NCI-H526 treated with DMSO at 0.1 percent for 48 hours (cell line): ENCODE data around the gene HELZ.
"Not testable (repeated sequence)": the region's sequence is repeated elsewhere in the genome, so short reads cannot be mapped to it uniquely, and the experiment has no call there.

ENCODE experiments used
- DNase-seq: peaks from one replicate; lab custom pipeline; 2025; lab: John Stamatoyannopoulos, UW

Gene HELZ

DNA sequence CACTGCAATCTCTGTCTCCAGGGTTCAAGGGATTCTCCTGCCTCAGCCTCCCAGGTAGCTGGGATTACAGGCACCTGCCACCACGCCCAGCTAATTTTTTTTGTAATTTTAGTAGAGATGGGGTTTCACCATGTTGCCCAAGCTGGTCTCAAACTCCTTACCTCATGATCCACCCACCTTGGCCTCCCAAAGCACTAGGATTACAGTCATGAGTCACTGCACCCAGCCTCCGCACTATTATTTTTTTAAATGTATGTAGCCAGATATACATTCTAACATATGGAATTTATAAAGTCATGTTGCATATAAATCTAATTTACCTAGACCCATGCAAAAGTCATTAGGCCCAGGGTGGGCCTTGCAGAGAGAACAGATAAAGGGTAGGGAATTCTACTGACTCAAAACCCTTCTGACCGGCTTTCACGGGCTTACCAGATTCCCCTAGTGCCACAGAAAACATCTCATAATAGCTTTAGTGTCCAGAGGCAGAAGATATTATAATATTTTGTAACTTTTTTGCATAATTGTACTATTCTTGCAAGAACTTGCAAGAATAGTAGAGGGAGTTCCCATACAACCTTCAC is 20.5 kb upstream of the HELZ start:
- DNase-seq = no peak

DNA sequence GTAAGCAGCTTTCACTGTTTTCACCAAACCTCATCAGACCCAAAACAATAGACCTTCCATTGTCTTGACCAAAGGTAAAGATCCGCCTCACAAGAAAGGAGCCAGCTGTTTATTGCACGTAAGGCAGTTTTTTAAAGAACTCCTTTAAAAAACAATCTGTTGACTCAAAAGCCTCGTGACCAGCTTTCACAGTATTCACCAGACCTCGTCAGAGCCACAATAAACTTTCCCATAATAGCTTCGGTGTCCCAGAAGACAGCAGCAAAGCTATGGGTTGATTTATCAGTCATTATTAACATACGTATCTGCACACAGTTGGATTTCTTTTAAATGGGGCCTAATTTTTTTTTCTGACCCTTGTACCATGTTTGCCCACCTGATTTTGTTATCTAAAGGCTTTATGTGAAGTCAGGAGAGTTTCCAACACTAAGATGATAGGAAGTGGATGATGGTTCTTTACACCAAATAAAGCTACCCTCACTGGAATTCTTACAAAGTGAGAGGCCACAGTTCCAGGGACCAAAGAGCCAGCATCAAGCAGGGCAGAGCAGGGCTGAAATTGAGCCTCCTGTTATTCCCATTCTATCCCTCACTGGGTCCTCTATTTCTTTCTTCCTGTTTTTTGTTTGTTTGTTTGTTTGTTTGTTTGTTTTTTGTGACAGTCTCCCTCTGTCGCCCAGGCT is 17.6 kb upstream of the HELZ start:
- no peak for DNase-seq

DNA sequence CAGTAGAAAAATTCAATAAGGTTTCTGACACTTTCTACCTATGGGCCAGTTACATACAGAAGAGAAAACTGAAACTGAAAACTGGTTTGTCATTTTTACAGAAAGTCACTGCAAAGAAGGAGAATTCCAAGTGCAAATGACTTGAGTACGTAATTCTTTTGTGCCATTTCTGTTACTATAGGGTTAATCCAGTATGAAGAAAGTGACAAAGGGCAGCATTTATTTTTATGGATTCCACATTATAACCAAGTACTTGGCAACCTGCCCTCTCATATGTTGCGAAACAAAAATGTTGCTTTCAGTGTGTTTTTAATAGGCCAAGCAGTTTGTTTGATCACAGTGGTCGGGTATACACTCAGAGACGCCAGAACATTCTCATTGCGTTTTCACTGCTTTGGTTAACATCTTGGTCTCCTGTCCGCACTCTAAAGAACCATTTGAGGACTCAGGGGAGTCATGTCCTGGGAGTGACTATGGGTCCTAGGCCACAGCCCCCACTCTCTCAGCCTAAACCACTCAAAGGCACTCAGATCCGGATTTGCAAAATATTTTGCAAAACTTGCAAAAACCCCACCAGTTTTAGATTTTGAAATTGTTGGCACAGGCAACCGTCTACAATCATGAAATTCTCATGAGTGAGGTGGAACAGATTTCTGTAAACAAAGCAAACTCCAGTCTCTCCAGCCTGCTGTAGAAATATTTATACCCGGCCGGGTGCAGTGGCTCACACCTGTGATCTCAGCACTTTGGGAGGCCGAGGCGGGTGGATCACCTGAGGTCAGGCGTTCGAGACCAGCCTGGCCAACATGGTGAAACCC is 15.4 kb upstream of the HELZ start:
- no peak for DNase-seq

DNA sequence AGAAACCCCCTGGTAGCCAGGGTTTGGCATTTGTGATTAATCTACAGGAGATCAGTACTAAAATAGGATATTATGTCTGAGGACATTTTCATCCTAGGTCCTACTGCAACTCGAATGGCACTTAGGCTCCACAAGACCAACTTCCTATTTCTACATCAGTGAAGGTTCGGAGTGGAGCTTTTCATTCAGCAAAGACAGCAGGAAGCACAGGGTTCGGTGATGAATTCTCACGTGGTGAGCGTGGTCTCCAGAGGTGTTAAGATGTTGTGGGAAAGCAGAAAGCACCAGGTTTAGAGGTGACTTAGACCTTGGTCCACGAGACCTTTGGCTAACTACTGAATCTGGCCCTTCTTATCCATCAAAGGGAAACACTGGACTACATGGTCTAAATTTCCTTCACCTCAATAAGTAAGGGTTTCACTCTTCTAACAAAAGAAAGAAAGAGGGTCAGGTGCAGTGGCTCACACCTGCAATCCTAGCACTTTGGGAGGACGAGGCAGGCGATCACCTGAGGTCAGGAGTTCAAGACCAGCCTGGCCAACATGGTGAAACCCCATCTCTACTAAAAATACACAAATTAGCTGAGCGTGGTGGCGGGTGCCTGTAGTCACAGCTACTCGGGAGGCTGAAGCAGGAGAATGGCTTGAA is 13.9 kb upstream of the HELZ start:
- DNase-seq = no peak

DNA sequence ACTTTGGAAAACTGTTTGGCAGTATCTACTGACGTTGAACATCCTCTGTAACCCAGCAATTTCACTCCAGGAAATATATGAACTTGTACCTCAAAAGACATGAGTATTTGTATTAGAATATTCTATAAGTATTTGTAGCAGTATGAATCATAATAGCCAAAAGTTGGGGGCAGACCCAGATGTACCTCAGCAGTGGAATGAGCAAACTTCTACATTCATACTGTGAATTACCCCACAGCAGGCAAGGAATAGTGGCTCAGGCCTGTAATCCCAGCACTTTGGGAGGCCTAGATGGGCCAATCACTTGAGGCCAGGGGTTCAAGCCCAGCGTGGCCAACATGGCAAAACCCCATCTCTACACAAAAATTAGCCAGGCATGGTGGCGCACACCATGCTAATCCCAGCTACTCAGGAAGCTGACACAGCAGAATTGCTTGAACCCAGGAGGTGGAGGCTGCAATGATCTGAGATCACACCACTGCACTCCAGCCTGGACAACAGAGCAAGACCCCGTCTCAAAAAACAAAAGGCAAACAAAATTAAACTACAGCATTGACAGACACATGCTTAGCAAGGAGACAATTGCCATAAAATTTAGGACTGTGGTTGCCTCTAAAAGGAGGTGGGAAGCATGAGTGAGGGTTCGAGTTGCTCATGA is 11.2 kb upstream of the HELZ start:
- DNase-seq = no peak

DNA sequence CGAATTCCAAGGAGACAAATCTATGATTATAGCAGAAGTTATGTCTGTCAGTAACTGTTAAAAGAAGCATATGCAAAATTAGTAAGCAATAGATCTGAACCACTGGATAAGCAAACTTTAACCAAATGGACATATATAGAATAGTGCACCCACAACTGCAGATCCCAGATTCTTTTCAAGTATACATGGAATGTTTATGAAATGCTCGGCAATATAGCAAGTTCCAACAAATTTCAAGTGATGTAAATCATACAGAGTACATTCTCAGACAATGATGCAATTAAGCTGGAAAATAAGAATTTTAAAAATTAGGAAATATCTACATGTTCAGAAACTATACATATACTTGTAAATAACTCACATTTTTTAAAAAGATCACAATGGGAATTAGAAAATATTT is 8.4 kb upstream of the HELZ start:
- no peak for DNase-seq

DNA sequence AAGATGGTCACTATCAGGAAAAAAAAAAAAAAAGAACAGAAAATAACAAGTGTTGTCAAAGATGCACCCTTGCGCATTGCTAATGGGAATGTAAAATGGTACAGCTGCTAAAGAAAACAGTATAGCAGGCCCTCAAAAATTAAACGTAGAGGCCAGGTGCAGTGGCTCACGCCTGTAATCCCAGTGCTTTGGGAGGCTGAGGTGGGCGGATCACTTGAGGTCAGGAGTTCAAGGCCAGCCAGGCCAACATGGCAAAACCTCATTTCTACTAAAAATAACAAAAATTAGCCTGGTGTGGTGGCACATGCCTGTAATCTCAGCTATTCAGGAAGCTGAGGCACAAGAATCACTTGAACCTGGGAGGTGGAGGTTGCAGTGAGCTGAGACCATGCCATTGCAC is 6.6 kb upstream of the HELZ start:
- not testable (repeated sequence) for DNase-seq

DNA sequence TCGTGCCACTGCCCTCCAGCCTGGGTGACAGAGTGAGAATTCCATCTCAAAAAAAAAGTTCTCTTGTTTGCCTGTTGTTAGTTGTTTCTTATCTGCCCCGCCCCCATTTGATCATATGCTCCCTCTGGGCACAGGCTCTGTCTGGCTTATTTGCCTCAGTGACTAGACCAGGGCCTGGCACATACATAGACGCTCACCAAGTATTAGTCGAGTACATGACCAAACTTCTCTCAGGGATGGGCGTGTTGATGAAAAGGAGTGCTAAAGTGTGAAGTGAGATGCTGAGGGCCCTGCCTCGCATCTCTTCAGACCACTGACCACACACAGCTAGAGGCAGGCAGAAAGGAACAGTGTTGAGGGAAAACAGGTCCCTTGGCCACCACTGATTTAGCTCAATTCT is 3.3 kb upstream of the HELZ start:
- DNase-seq = no peak

DNA sequence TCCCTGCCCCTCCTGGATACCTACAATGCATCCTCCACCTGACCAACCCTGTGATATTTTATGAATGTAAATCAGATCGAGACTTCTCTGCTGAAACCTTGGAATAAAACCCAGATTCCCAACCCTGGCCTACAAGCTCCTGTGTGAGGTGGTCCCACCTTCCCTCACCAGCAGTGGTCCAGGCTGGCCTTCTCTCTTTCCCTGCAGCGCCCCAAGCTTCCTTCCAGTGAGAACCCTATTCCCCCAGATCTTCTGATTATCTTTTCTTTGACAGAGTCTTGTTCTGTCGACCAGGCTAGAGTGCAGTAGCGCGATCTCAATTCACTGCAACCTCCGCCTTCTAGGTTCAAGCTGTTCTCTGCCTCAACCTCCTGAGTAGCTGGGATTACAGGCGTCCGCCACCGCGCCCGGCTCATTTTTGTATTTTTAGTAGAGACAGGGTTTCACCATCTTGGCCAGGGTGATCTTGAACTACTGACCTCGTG is 2.5 kb upstream of the HELZ start:
- DNase-seq = no peak

DNA sequence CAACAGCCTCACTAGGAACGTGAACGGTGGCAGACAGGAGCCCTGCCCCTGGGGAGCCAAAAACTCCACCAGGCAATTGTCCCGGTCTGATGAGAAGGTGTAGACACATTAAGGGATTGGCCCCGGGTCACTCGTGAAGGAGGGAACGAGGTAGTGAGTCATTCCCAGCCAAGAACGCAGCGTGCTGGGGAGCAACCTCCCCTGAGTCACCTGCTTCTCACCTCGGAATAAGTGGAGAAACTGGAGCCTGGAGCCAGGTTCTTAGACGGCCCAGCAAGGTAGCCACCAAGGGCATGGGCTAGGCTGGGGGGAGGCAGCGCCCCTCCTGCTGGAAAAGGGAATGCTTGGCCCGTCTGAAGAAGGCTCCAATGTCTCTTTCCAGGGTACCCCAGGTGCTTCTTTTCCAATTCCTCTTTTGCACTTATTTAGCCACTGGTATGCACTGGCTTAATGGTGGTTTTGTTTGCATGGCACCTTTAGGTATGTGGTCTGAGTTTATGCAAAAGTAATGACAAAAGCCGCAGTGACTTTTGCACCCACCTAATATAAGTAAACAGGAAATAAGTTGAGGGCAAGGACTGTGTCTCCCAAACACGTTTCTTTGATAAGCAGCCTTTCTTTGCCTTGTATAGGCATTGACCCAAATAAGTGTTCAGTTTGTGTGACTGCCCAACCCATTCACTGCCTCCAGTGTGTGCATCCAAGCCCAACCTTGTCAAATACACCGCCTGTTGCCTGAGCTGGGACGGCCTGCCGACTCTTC is 1.8 kb upstream of the HELZ start:
- DNase-seq = no peak

DNA sequence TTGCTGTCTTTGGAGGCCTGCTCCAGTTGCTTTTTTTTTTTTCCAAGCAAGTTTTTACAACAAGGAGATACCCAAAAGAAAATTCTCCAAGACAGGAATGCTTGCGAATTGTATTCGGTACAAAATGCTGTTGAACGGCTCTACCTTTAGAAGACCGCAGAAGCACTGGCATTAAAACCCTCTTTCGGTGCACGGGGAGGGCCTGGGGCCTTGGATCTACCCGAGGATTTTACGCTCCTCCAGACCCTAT is 1.3 kb upstream of the HELZ start:
- DNase-seq = no peak

DNA sequence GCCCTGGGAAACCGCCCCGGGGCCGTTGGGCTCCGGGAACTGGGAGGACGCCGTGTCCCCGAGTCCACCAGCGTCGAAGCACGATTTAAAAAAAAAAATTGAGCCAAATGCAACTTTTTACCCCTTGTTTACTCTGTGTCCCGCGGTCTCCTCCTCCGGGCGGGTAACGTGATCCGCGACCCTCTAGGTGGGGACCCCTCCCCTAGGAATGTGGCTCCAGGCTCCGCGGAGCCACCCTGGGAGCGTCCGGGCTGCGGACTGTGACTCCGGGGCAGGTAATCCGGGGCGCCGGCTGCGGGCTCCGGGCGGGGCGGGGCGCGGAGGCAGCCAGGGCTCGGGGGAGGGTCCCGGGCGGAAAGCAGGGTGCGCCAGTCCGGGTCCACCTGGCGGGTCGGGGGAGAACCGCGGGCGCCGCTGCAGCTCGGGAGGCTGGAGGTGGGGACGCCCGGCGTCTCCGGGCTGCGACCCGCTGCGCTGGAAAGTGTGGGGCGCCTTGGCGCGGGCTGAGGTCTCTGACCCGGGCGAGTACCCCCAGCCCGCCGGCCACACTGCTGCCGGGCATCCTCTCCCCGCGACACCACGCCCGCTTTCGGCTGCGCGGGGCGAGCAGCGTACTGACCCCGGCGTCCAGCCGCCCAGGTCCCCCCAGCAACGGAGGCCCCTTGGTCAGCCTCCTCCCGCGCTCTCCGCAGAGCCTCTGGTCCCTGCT is 852 bp upstream of the HELZ start:
- DNase-seq = peak; percentile 25

DNA sequence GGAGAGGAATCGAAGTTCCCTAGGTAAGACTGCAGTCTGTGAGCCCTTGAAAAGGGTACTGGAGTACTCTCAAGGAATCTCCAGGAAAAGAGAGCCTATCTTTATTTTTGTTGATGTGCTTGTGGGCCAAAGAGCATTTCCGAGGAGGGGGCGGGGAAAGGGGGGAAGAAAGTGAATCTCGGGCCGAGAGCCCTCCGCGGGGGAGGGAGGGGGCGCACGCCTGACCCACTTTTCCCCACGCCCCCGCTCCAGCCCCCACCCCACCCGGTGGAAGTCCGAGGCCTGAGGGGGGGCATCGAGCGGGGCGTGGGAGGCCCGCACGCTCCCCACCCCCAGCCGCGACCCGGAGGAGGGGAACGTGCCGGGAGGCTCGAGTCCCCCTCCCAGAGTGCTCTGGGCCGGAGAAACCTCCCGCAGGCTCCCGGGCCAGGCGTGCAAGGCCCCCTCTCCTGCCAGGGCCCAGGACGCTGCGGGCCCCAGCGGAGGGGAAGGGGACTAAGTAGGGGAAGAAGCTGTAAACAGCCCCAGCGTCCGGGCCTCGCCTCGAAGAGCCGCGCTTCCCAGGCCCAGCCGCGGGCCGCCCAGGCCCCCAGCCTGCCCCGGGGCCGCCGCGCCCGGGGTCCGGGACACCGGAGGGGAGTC is 444 bp downstream of the HELZ start:
- DNase-seq = no peak

DNA sequence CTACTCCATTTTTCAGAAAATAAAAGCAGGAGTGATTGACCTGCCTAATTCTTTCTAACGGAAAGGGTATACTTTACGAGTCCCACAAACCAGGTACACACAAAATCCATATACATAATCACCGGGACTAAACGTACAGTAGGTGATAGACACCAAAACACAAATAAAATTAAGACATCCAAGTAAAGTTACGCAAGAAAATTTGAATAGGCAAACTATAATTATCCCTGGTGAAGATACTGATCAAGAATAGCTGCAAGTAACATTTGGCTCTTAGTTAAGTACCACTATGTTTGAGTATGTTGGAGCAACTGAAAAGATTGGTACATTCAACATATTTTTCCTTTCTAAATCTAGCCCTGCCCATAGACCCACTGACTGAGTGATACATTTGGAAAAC is 1.7 kb downstream of the HELZ start:
- DNase-seq = no peak

DNA sequence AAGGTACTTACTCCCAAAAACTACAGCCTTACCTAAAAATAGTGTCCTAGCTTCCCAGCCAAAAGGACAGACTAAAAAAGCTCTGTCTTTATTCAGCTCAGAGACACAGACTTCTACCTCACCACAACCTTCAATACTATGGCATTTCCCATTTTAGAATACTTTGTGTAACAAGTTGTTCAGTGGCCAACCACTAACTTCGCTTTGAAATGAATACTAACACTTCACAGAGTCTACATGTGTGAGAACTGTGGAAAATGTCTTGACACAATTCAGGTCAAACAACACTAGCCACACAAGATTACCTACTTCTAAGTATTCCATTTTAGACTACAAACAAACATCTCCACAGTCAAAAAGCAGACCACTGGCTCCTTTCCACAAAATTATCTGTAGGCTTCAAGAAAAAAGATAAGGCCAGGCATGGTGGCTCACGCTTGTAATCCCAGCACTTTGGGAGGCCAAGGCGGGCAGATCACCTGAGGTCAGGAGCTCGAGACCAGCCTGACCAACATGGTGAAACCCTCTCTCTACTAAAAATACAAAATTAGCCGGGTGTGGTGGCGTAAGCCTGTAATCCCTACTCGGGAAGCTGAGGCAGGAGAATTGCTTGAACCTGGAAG is 3.2 kb downstream of the HELZ start:
- DNase-seq = no peak

DNA sequence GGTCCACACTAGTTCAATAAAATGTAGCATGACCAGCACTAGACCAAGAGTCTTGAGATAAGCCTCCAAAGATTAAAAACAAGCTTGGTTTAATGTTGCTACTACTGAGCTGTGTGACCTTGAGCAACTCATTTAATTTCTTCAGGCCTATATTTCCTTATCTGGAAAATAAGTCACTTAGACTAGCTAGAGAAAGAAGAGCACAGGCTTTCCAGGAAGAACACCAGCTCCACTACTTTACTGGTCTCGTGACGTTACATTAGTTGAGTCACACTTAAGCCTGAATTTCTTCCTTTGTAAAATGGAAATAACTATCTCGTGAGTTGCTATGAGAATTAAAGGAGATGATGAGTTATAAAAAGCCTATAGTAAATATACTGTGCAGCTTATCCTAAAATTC is 5.4 kb downstream of the HELZ start:
- no peak for DNase-seq

DNA sequence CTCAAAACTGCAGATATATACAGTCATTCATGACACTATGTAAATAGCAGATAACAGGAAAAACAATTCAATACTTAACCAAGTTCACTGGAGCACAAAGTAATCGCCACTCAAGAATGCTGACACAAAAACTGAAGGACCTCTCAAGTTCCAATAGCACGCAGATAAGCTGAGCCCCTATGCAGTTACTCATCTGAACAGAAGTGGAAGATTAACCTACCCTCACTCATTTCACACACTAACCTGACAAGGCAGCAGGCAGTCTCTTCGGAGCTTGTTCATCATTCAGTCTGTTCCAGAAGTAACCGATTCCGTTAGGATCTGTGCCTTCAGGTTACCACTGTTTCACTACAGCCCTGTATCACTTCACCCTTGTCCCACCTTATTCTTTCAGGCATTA is 6.0 kb downstream of the HELZ start:
- no peak for DNase-seq

DNA sequence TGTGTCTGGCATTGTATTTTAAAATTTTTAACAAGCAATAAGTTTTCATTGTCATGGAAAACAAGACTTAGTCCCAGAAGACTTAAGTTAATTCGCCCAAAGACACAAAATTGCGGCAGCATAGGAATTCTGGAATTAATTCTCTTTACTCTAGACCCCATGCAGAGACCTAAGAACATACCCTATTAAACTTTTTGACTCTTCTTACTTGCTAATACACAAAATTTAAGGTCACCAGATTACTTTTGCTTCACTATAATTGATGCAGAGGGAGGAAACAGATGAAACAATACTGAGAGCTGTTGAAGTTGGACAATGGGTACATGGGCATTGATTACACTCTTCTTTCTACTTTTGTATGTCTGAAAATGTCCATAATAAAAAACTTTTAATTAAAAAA is 12.6 kb downstream of the HELZ start:
- DNase-seq = no peak

DNA sequence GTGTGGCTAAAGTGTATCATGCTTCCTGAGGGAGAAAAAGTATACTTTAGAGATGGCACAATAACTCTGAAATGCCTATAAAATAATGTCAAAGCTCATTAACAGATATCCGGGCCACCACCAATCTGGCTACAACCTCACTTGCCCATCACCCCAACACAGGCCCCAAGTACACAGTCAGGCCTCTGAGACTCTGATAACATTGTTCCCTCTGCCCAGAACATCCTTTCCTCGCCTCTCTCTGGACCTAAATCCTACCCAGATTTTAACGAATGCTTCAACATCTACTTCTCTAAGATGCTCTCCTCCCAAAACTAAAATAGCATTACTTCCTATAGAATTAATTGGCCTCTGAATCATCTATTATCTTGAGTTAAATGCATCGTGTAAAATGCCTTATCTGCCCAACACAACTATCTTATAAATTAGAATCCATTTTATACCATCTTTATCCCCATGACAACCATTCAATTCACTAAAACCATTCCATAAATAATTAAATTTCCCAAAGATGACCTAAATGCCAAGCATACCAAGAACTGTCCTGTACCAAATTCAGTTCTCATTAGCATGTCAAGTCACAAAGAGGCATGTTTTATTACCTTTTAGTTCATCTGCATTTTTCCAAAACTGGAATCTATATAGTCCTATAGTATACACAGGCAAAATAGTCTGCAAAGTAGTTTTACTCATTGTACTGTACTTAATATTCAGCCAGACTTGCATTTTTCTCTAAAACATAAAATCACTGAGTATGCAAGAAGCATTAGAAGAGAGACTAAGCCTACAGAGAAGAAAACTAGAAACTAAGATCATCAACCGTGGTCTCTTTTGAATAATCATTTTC is 15.7 kb downstream of the HELZ start:
- no peak for DNase-seq
